ENCODE data around the gene SETD3.
A peak's percentile ranks its signal among the peaks of the same experiment; 100 is the strongest.

SETD3 gene

GRCh38 chr14:99481745-99482099 lies 1.1 kb upstream of the SETD3 start:
- no CpG with 5 or more reads among the region's 17 CpGs for WGBS (ENCODE audit: insufficient coverage, insufficient read length)
- H3K27ac ChIP-seq (ENCODE audit: low read length) = no peak overlapping the region
- no peaks in the 10 kb centered on the region for H3K4me1 ChIP-seq (ENCODE audit: control insufficient read depth, insufficient read depth, low read length)
- no peaks in the 10 kb centered on the region for H3K36me3 ChIP-seq (ENCODE audit: control insufficient read depth, insufficient read depth, low read length)
- H3K4me3 ChIP-seq (ENCODE audit: low read length) = peak overlapping the region; percentile 72
- no peaks in the 10 kb centered on the region; the same call in 1 of the 2 replicates for H3K9me3 ChIP-seq (ENCODE audit: control insufficient read depth, insufficient read depth, low read length)
- no peak for DNase-seq (ENCODE audit: low read depth, low spot score)
- no peaks in the 10 kb centered on the region for H3K27me3 ChIP-seq (ENCODE audit: control insufficient read depth, insufficient read depth, low read length)

GRCh38 chr14:99480917-99481744 lies 472 bp upstream of the SETD3 start, which contains the start of gene CCNK:
TSS of gene CCNK (plus strand) at chr14:99481409. CDS start at chr14:99492678, 11,269 bp downstream.
- H3K36me3 ChIP-seq (ENCODE audit: control insufficient read depth, insufficient read depth, low read length) = no peaks in the 10 kb centered on the region
- no peaks in the 10 kb centered on the region for H3K27me3 ChIP-seq (ENCODE audit: control insufficient read depth, insufficient read depth, low read length)
- DNase-seq (ENCODE audit: low read depth, low spot score) = peak; percentile 98
- no CpG with 5 or more reads among the region's 82 CpGs for WGBS (ENCODE audit: insufficient coverage, insufficient read length)
- no peaks in the 10 kb centered on the region for H3K4me1 ChIP-seq (ENCODE audit: control insufficient read depth, insufficient read depth, low read length)
- no peaks in the 10 kb centered on the region for H3K9me3 ChIP-seq (ENCODE audit: control insufficient read depth, insufficient read depth, low read length)
- H3K4me3 ChIP-seq (ENCODE audit: low read length) = peak within 1 kb of the TSS; percentile 72
- no peak within 1 kb of the TSS for H3K27ac ChIP-seq (ENCODE audit: low read length)

GRCh38 chr14:99479160-99479905 lies 1.3 kb downstream of the SETD3 start:
- Histone ChIP-seq H3K4me3 (ENCODE audit: low read length) (peak overlapping the region; percentile 72), H3K27ac (ENCODE audit: low read length) (no peak overlapping the region)

GRCh38 chr14:99478128-99478527 lies 2.5 kb downstream of the SETD3 start:
- no peak overlapping the region for H3K27ac ChIP-seq (ENCODE audit: low read length)
- H3K4me3 ChIP-seq (ENCODE audit: low read length) = no peak overlapping the region
- no peaks in the 10 kb centered on the region for H3K9me3 ChIP-seq (ENCODE audit: control insufficient read depth, insufficient read depth, low read length)
- H3K4me1 ChIP-seq (ENCODE audit: control insufficient read depth, insufficient read depth, low read length) = no peaks in the 10 kb centered on the region; the same call in 1 of the 2 replicates
- H3K27me3 ChIP-seq (ENCODE audit: control insufficient read depth, insufficient read depth, low read length) = no peaks in the 10 kb centered on the region
- no CpG with 5 or more reads among the region's 4 CpGs for WGBS (ENCODE audit: insufficient coverage, insufficient read length)
- no peaks in the 10 kb centered on the region for H3K36me3 ChIP-seq (ENCODE audit: control insufficient read depth, insufficient read depth, low read length)
- DNase-seq (ENCODE audit: low read depth, low spot score) = no peak

More at GRCh38 chr14:99479160-99479905, 1.3 kb downstream of the SETD3 start:
- Histone ChIP-seq H3K4me1 (ENCODE audit: control insufficient read depth, insufficient read depth, low read length) (no peaks in the 10 kb centered on the region), H3K27me3 (ENCODE audit: control insufficient read depth, insufficient read depth, low read length) (no peaks in the 10 kb centered on the region), H3K36me3 (ENCODE audit: control insufficient read depth, insufficient read depth, low read length) (no peaks in the 10 kb centered on the region), H3K9me3 (ENCODE audit: control insufficient read depth, insufficient read depth, low read length) (no peaks in the 10 kb centered on the region)
- WGBS (ENCODE audit: insufficient coverage, insufficient read length) = no CpG with 5 or more reads among the region's 18 CpGs
- DNase-seq (ENCODE audit: low read depth, low spot score) = no peak

DNA sequence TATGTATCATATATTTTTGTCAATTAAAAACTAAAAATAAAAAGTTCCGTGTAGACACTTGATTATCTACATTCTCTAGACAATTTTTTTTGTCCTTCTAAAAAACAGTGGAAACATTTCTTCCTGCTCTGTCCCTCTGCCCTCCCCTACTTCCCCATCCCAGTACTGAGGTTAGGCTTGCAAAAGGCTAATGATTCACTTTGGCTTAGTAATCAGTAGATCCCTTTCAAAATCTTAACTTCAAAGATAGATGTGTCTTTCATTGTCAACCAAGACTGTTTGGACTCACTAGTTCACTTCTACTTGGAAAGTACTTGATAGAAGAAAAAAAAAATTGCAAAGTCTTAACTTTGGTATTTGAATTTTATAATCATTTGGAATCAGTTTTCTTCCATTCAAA lies 3.8 kb downstream of the SETD3 start:
- Histone ChIP-seq H3K27me3 (ENCODE audit: control insufficient read depth, insufficient read depth, low read length) (no peaks in the 10 kb centered on the region), H3K4me3 (ENCODE audit: low read length) (no peak overlapping the region), H3K4me1 (ENCODE audit: control insufficient read depth, insufficient read depth, low read length) (no peaks in the 10 kb centered on the region; the same call in 1 of the 2 replicates), H3K36me3 (ENCODE audit: control insufficient read depth, insufficient read depth, low read length) (no peaks in the 10 kb centered on the region), H3K27ac (ENCODE audit: low read length) (no peak overlapping the region), H3K9me3 (ENCODE audit: control insufficient read depth, insufficient read depth, low read length) (no peaks in the 10 kb centered on the region)
- no peak for DNase-seq (ENCODE audit: low read depth, low spot score)
- WGBS (ENCODE audit: insufficient coverage, insufficient read length) = no CpG with 5 or more reads among the region's 1 CpG

DNA sequence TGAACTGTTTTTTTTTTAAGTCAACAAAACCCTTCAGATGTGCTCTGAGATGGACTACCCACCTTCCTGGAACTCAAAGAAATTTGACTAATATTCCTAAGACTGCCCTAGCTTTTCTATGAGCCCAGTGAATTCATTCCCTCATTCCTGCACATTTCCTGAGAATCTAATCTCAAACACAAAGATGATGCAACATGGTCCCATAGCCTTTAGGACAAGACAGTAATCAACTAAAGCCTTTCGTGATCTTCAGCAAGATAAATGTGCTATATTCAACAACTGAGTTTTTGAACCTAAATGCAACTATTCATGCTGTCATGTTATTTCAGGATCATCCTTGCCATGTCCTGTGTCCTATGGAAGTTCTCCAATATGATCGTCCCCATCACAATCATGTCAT lies 5.0 kb downstream of the SETD3 start:
- H3K4me1 ChIP-seq (ENCODE audit: control insufficient read depth, insufficient read depth, low read length) = no peaks in the 10 kb centered on the region; the same call in 1 of the 2 replicates
- H3K27ac ChIP-seq (ENCODE audit: low read length) = no peak overlapping the region
- WGBS (ENCODE audit: insufficient coverage, insufficient read length) = no CpG with 5 or more reads among the region's 2 CpGs

DNA sequence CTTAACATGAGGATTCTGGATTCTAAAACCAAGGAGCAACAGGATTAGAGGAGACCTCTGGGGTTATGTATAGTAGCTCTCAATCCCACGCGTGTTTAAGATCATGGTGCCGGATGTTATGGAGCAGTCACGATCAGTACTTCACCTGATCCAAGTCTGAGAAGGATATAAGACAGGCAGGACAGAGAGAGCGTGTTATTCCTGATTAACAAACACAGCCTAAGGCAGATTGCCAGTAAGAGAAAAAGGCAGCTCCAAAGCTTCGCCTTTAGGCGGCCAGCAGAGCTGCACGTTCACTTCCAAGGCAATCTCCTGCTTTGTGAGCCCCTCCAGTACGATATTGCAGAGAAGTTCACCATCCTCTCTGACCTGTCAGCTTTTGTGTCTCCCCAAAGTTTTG lies 5.5 kb downstream of the SETD3 start:
- DNase-seq (ENCODE audit: low read depth, low spot score) = no peak
- no peak overlapping the region for H3K27ac ChIP-seq (ENCODE audit: low read length)
- no peak overlapping the region for H3K4me3 ChIP-seq (ENCODE audit: low read length)
- H3K27me3 ChIP-seq (ENCODE audit: control insufficient read depth, insufficient read depth, low read length) = no peaks in the 10 kb centered on the region
- no peaks in the 10 kb centered on the region; the same call in 1 of the 2 replicates for H3K4me1 ChIP-seq (ENCODE audit: control insufficient read depth, insufficient read depth, low read length)
- WGBS (ENCODE audit: insufficient coverage, insufficient read length) = no CpG with 5 or more reads among the region's 9 CpGs
- H3K36me3 ChIP-seq (ENCODE audit: control insufficient read depth, insufficient read depth, low read length) = no peaks in the 10 kb centered on the region
- no peaks in the 10 kb centered on the region for H3K9me3 ChIP-seq (ENCODE audit: control insufficient read depth, insufficient read depth, low read length)

More for the DNA sequence above, 5.0 kb downstream of the SETD3 start:
- Histone ChIP-seq H3K4me3 (ENCODE audit: low read length) (no peak overlapping the region), H3K36me3 (ENCODE audit: control insufficient read depth, insufficient read depth, low read length) (no peaks in the 10 kb centered on the region), H3K9me3 (ENCODE audit: control insufficient read depth, insufficient read depth, low read length) (no peaks in the 10 kb centered on the region), H3K27me3 (ENCODE audit: control insufficient read depth, insufficient read depth, low read length) (no peaks in the 10 kb centered on the region)
- no peak for DNase-seq (ENCODE audit: low read depth, low spot score)

GRCh38 chr14:99473458-99473857 lies 7.2 kb downstream of the SETD3 start:
- no peak for DNase-seq (ENCODE audit: low read depth, low spot score)
- no peaks in the 10 kb centered on the region for H3K27me3 ChIP-seq (ENCODE audit: control insufficient read depth, insufficient read depth, low read length)
- no peak overlapping the region for H3K4me3 ChIP-seq (ENCODE audit: low read length)
- H3K27ac ChIP-seq (ENCODE audit: low read length) = no peak overlapping the region
- no peaks in the 10 kb centered on the region for H3K36me3 ChIP-seq (ENCODE audit: control insufficient read depth, insufficient read depth, low read length)
- H3K4me1 ChIP-seq (ENCODE audit: control insufficient read depth, insufficient read depth, low read length) = no peaks in the 10 kb centered on the region; the same call in 1 of the 2 replicates
- H3K9me3 ChIP-seq (ENCODE audit: control insufficient read depth, insufficient read depth, low read length) = no peaks in the 10 kb centered on the region
- WGBS (ENCODE audit: insufficient coverage, insufficient read length) = no CpG with 5 or more reads among the region's 3 CpGs

DNA sequence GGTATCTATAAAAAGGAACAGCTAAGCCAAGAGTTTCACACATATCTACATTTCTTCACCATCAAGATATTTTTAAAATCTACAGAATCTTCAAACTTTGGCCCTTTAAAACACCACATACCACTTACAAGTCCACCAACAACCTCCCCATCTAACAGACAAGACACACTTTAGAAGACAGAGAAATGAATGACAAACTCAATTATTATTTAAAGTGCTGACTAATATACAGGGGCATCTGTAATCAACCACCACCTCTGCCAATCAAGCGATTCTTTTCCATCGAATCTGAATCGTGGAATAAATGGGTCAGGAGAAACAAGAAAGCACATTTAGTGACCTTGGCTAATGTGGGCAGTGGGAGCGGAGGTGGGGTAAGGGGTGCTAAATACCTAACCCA lies 7.7 kb downstream of the SETD3 start:
- no peaks in the 10 kb centered on the region for H3K36me3 ChIP-seq (ENCODE audit: control insufficient read depth, insufficient read depth, low read length)
- WGBS (ENCODE audit: insufficient coverage, insufficient read length) = no CpG with 5 or more reads among the region's 4 CpGs
- H3K4me1 ChIP-seq (ENCODE audit: control insufficient read depth, insufficient read depth, low read length) = no peaks in the 10 kb centered on the region; the same call in 1 of the 2 replicates
- no peak overlapping the region for H3K27ac ChIP-seq (ENCODE audit: low read length)
- no peak for DNase-seq (ENCODE audit: low read depth, low spot score)
- no peak overlapping the region for H3K4me3 ChIP-seq (ENCODE audit: low read length)
- H3K9me3 ChIP-seq (ENCODE audit: control insufficient read depth, insufficient read depth, low read length) = no peaks in the 10 kb centered on the region
- H3K27me3 ChIP-seq (ENCODE audit: control insufficient read depth, insufficient read depth, low read length) = no peaks in the 10 kb centered on the region

- no CpG with 5 or more reads among the region's 7 CpGs for WGBS (ENCODE audit: insufficient coverage, insufficient read length)
- no peaks in the 10 kb centered on the region; the same call in 1 of the 2 replicates for H3K4me1 ChIP-seq (ENCODE audit: control insufficient read depth, insufficient read depth, low read length)
- no peaks in the 10 kb centered on the region for H3K9me3 ChIP-seq (ENCODE audit: control insufficient read depth, insufficient read depth, low read length)
- no peak for DNase-seq (ENCODE audit: low read depth, low spot score)
- H3K4me3 ChIP-seq (ENCODE audit: low read length) = no peak overlapping the region
- H3K27ac ChIP-seq (ENCODE audit: low read length) = no peak overlapping the region
- no peaks in the 10 kb centered on the region for H3K27me3 ChIP-seq (ENCODE audit: control insufficient read depth, insufficient read depth, low read length)
- no peaks in the 10 kb centered on the region for H3K36me3 ChIP-seq (ENCODE audit: control insufficient read depth, insufficient read depth, low read length)
Observed at GRCh38 chr14:99471731-99472130, 8.9 kb downstream of the SETD3 start.

All from iPS DF 6.9 (cell line).